Ishikawa (cell line): ENCODE measurements around the gene COP1.

Source experiments
- CEBPB ChIP-seq: IDR thresholded peaks from 2 replicates; pipeline ENCODE4 v1.6.1; 2012
- EP300 ChIP-seq: IDR thresholded peaks from 2 replicates; pipeline ENCODE4 v1.6.1; 2012; ENCODE audit warnings: borderline replicate concordance
- FOXM1 ChIP-seq: IDR thresholded peaks from 2 replicates; pipeline ENCODE4 v1.6.1; 2012; ENCODE audit warnings: low read depth, borderline replicate concordance
- RAD21 ChIP-seq: IDR thresholded peaks from 2 replicates; pipeline ENCODE4 v1.6.1; 2012; ENCODE audit warnings: low read depth
- REST ChIP-seq: IDR thresholded peaks from 2 replicates; pipeline ENCODE4 v1.6.1; 2012; ENCODE audit warnings: low read depth, mild to moderate bottlenecking
- TAF1 ChIP-seq: IDR thresholded peaks from 2 replicates; pipeline ENCODE4 v1.6.1; 2012; ENCODE audit warnings: low read depth, mild to moderate bottlenecking
- TEAD4 ChIP-seq: IDR thresholded peaks from 2 replicates; pipeline ENCODE4 v1.6.1; 2012
- USF1 ChIP-seq: IDR thresholded peaks from 2 replicates; pipeline ENCODE4 v1.6.1; 2012
- ZBTB7A ChIP-seq: IDR thresholded peaks from 2 replicates; pipeline ENCODE4 v1.6.1; 2012; ENCODE audit warnings: low read depth
- TF ChIP-seq, protein P1 (sequence below): IDR thresholded peaks from 2 replicates; pipeline ENCODE4 v1.6.1; 2012

GRCh38 chr1:176203735-176204134, 3.4 kb downstream of the COP1 start:
- no peak for TF ChIP-seq ZBTB7A
- no peak for TF ChIP-seq RAD21
- TF ChIP-seq EP300 = no peak
- TF ChIP-seq, protein P1, sequence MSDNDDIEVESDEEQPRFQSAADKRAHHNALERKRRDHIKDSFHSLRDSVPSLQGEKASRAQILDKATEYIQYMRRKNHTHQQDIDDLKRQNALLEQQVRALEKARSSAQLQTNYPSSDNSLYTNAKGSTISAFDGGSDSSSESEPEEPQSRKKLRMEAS = no peak
- TF ChIP-seq FOXM1 = no peak
- no peak for TF ChIP-seq REST
- TF ChIP-seq USF1 = no peak
- TF ChIP-seq CEBPB = no peak
- no peak for TF ChIP-seq TEAD4
- TF ChIP-seq TAF1 = no peak
